Body of pancreas (tissue), 4 donors: Measurements from ENCODE around the gene LRIG1.

Experiments
- POLR2A ChIP-seq, 3 donors: fragments of 450-650 bp; IDR thresholded peaks; one replicate each; pipeline ENCODE4 v1.6.1; 2016; ENCODE audit warnings: antibody characterized with exemption in 3 of 3, mild to moderate bottlenecking in 2 of 3
- TF ChIP-seq, protein P1 (sequence below), 7 experiments: fragments of 450-650 bp in 4 of 7; fragments of 200-600 bp in 3 of 7; sonication (generic) in 3 of 7; IDR thresholded peaks; one replicate each; pipeline ENCODE4 v1.5.1; 2016 to 2019; ENCODE audit warnings: antibody characterized with exemption in 7 of 7

DNA sequence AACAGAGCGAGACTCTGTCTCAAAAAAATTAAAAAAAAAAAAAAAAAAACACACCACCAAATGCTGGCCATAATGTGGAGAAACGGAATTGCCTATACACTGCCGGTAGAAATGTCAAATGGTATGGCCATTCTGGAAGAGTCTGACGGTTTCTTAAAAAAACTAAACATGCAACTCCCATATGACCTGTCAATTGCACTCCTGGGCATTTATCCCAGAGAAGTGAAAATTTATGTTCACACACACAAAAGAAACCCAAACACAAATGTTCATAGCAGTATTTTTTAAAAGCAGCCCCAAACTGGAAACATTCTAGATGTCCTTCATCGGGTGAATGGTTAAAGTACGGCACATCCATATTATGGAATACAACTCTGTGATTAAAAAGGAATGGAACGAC, 66.1 kb downstream of the LRIG1 start:
- TF ChIP-seq, protein P1, sequence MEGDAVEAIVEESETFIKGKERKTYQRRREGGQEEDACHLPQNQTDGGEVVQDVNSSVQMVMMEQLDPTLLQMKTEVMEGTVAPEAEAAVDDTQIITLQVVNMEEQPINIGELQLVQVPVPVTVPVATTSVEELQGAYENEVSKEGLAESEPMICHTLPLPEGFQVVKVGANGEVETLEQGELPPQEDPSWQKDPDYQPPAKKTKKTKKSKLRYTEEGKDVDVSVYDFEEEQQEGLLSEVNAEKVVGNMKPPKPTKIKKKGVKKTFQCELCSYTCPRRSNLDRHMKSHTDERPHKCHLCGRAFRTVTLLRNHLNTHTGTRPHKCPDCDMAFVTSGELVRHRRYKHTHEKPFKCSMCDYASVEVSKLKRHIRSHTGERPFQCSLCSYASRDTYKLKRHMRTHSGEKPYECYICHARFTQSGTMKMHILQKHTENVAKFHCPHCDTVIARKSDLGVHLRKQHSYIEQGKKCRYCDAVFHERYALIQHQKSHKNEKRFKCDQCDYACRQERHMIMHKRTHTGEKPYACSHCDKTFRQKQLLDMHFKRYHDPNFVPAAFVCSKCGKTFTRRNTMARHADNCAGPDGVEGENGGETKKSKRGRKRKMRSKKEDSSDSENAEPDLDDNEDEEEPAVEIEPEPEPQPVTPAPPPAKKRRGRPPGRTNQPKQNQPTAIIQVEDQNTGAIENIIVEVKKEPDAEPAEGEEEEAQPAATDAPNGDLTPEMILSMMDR (IDR thresholded peaks at IDR 0.05) = no peak
- no peak for TF ChIP-seq POLR2A (IDR thresholded peaks at IDR 0.05)
